Measurements from ENCODE around the gene SPOCK1. TPM values are rescaled to one million over a fixed set of nuclear protein-coding genes. Genes with fewer than 3 reads are reported as not detected.

SPOCK1 gene
- total and polyA plus RNA-seq, 2 of the 13 experiments (the other 11 are each of a cell fraction or from before 2014, with no cell fraction given): 0.18 to 0.29 TPM

DNA sequence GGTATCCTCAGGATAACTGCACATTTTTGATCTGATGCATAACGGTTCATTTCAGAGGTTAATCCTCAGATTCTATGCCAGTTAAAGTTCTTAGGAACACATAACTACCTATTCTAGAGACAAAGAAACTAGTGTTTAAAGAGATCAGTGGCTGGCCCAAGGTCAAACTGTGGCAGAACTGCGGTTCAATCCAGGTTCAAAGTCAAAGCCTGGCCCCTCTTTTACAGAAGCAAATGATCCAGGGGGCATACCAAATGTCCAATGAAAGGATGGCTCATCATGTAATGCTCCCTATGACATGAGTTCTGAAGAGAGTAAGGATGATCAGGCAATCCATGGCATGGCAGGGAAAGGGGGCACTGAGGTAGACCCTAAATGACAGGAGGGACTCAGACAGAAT lies 283.3 kb downstream of the SPOCK1 start (continued):
- TF ChIP-seq, protein P1, sequence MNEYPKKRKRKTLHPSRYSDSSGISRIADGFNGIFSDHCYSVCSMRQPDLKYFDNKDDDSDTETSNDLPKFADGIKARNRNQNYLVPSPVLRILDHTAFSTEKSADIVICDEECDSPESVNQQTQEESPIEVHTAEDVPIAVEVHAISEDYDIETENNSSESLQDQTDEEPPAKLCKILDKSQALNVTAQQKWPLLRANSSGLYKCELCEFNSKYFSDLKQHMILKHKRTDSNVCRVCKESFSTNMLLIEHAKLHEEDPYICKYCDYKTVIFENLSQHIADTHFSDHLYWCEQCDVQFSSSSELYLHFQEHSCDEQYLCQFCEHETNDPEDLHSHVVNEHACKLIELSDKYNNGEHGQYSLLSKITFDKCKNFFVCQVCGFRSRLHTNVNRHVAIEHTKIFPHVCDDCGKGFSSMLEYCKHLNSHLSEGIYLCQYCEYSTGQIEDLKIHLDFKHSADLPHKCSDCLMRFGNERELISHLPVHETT (CRISPR knock-in tag; conservative IDR thresholded peaks at IDR 0.05): no peak
- TF ChIP-seq NR2F2 (IDR thresholded peaks at IDR 0.05; ENCODE audit: borderline replicate concordance, low read depth) (no peak), SOX13 (IDR thresholded peaks at IDR 0.05) (no peak), SOX13 (CRISPR knock-in tag; conservative IDR thresholded peaks at IDR 0.05 in 1 of 2, IDR thresholded peaks at IDR 0.05 in 1 of 2) (peak in 1 of 2 experiments; percentile 41; a peak in 2 of 4 replicates), EP300 (IDR thresholded peaks at IDR 0.05; ENCODE audit: low read depth in 2 of 2, low read length in 2 of 2) (peak in 1 of 2 experiments; percentile 49; a peak in 1 of 4 replicates), EP300 (CRISPR knock-in tag; IDR thresholded peaks at IDR 0.05; ENCODE audit: borderline replicate concordance) (peak; percentile 52; the same call in 1 of the 2 replicates), MBD4 (IDR thresholded peaks at IDR 0.05; ENCODE audit: borderline replicate concordance, low read length) (no peak), TBL1XR1 (IDR thresholded peaks at IDR 0.05; ENCODE audit: borderline replicate concordance, low read length, partially characterized antibody) (peak; percentile 69), ZFX (CRISPR knock-in tag; IDR thresholded peaks at IDR 0.05; ENCODE audit: low read depth) (no peak), MYC (CRISPR knock-in tag; IDR thresholded peaks at IDR 0.05; ENCODE audit: borderline replicate concordance) (no peak), TGIF2 (CRISPR knock-in tag; IDR thresholded peaks at IDR 0.05) (no peak), NCOA2 (CRISPR knock-in tag; IDR thresholded peaks at IDR 0.05) (peak; percentile 49; the same call in 1 of the 2 replicates), SALL1 (CRISPR knock-in tag; IDR thresholded peaks at IDR 0.05) (0 out of 2 replicates have a peak, but pooled peaks have one; percentile 10), JDP2 (CRISPR knock-in tag; IDR thresholded peaks at IDR 0.05; ENCODE audit: borderline replicate concordance) (no peak), RXRA (CRISPR knock-in tag; IDR thresholded peaks at IDR 0.05) (peak; percentile 35; the same call in 1 of the 2 replicates), HDAC1 (CRISPR knock-in tag; IDR thresholded peaks at IDR 0.05) (0 out of 2 replicates have a peak, but pooled peaks have one; percentile 20), NR2F6 (IDR thresholded peaks at IDR 0.05) (peak; percentile 61), NR2F6 (CRISPR knock-in tag; IDR thresholded peaks at IDR 0.05) (0 out of 2 replicates have a peak, but pooled peaks have one; percentile 26), CBFB (CRISPR knock-in tag; IDR thresholded peaks at IDR 0.05) (peak; percentile 46; the same call in 1 of the 2 replicates), KLF9 (CRISPR knock-in tag; IDR thresholded peaks at IDR 0.05; ENCODE audit: low read depth) (no peak), GATAD2A (CRISPR knock-in tag; IDR thresholded peaks at IDR 0.05) (peak; percentile 59), NONO (IDR thresholded peaks at IDR 0.05) (no peak), NONO (CRISPR knock-in tag; conservative IDR thresholded peaks at IDR 0.05) (no peak), ARHGAP35 (CRISPR knock-in tag; IDR thresholded peaks at IDR 0.05; ENCODE audit: borderline replicate concordance) (no peak)
- TF ChIP-seq, protein P2, sequence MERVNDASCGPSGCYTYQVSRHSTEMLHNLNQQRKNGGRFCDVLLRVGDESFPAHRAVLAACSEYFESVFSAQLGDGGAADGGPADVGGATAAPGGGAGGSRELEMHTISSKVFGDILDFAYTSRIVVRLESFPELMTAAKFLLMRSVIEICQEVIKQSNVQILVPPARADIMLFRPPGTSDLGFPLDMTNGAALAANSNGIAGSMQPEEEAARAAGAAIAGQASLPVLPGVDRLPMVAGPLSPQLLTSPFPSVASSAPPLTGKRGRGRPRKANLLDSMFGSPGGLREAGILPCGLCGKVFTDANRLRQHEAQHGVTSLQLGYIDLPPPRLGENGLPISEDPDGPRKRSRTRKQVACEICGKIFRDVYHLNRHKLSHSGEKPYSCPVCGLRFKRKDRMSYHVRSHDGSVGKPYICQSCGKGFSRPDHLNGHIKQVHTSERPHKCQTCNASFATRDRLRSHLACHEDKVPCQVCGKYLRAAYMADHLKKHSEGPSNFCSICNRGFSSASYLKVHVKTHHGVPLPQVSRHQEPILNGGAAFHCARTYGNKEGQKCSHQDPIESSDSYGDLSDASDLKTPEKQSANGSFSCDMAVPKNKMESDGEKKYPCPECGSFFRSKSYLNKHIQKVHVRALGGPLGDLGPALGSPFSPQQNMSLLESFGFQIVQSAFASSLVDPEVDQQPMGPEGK (CRISPR knock-in tag; IDR thresholded peaks at IDR 0.05): peak; percentile 27; the same call in 1 of the 2 replicates
- TF ChIP-seq, protein P3, sequence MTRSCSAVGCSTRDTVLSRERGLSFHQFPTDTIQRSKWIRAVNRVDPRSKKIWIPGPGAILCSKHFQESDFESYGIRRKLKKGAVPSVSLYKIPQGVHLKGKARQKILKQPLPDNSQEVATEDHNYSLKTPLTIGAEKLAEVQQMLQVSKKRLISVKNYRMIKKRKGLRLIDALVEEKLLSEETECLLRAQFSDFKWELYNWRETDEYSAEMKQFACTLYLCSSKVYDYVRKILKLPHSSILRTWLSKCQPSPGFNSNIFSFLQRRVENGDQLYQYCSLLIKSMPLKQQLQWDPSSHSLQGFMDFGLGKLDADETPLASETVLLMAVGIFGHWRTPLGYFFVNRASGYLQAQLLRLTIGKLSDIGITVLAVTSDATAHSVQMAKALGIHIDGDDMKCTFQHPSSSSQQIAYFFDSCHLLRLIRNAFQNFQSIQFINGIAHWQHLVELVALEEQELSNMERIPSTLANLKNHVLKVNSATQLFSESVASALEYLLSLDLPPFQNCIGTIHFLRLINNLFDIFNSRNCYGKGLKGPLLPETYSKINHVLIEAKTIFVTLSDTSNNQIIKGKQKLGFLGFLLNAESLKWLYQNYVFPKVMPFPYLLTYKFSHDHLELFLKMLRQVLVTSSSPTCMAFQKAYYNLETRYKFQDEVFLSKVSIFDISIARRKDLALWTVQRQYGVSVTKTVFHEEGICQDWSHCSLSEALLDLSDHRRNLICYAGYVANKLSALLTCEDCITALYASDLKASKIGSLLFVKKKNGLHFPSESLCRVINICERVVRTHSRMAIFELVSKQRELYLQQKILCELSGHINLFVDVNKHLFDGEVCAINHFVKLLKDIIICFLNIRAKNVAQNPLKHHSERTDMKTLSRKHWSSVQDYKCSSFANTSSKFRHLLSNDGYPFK (CRISPR knock-in tag; IDR thresholded peaks at IDR 0.05; ENCODE audit: borderline replicate concordance): no peak
